ENCODE results near the gene ELAPOR1.

The ELAPOR1 gene

GRCh38 chr1:109133815-109134214 lies 19.9 kb downstream of the ELAPOR1 start:
- H3K4me3 ChIP-seq (ENCODE audit: low read depth, low read length): no peak overlapping the region
- in situ Hi-C loops (cut with HindIII; ENCODE audit: low sequenced_read_pairs): no loop called here
- DNase-seq (ENCODE audit: low read depth, low spot score): no peak
- TF ChIP-seq CTCF (IDR thresholded peaks at IDR 0.05; ENCODE audit: low read depth, low read length): no peak

- TF ChIP-seq CTCF (IDR thresholded peaks at IDR 0.05; ENCODE audit: low read depth, low read length): no peak
- in situ Hi-C loops (cut with HindIII; ENCODE audit: low sequenced_read_pairs): no loop called here
- no peak overlapping the region for H3K4me3 ChIP-seq (ENCODE audit: low read depth, low read length)
- DNase-seq (ENCODE audit: low read depth, low spot score): no peak
Observed at GRCh38 chr1:109134423-109134822, 20.5 kb downstream of the ELAPOR1 start.

- no peak overlapping the region for H3K4me3 ChIP-seq (ENCODE audit: low read depth, low read length)
- no peak for TF ChIP-seq CTCF (IDR thresholded peaks at IDR 0.05; ENCODE audit: low read depth, low read length)
- in situ Hi-C loops (cut with HindIII; ENCODE audit: low sequenced_read_pairs): no loop called here
- DNase-seq (ENCODE audit: low read depth, low spot score): no peak
Observed at GRCh38 chr1:109135940-109136339, 22.0 kb downstream of the ELAPOR1 start.

- no peak for TF ChIP-seq CTCF (IDR thresholded peaks at IDR 0.05; ENCODE audit: low read depth, low read length)
- DNase-seq (ENCODE audit: low read depth, low spot score): no peak
- in situ Hi-C loops (cut with HindIII; ENCODE audit: low sequenced_read_pairs): no loop called here
- H3K4me3 ChIP-seq (ENCODE audit: low read depth, low read length): no peak overlapping the region
Observed at GRCh38 chr1:109136766-109137165, 22.9 kb downstream of the ELAPOR1 start.

GRCh38 chr1:109137958-109138357 lies 24.0 kb downstream of the ELAPOR1 start:
- no peak overlapping the region for H3K4me3 ChIP-seq (ENCODE audit: low read depth, low read length)
- DNase-seq (ENCODE audit: low read depth, low spot score): no peak
- no peak for TF ChIP-seq CTCF (IDR thresholded peaks at IDR 0.05; ENCODE audit: low read depth, low read length)
- in situ Hi-C loops (cut with HindIII; ENCODE audit: low sequenced_read_pairs): no loop called here

GRCh38 chr1:109138358-109138757 lies 24.4 kb downstream of the ELAPOR1 start:
- in situ Hi-C loops (cut with HindIII; ENCODE audit: low sequenced_read_pairs): no loop called here
- no peak for TF ChIP-seq CTCF (IDR thresholded peaks at IDR 0.05; ENCODE audit: low read depth, low read length)
- no peak for DNase-seq (ENCODE audit: low read depth, low spot score)
- H3K4me3 ChIP-seq (ENCODE audit: low read depth, low read length): no peak overlapping the region

- no peak for TF ChIP-seq CTCF (IDR thresholded peaks at IDR 0.05; ENCODE audit: low read depth, low read length)
- in situ Hi-C loops (cut with HindIII; ENCODE audit: low sequenced_read_pairs): no loop called here
- no peak for DNase-seq (ENCODE audit: low read depth, low spot score)
- no peak overlapping the region for H3K4me3 ChIP-seq (ENCODE audit: low read depth, low read length)
Observed at GRCh38 chr1:109140392-109140791, 26.5 kb downstream of the ELAPOR1 start.

All from astrocyte of the spinal cord (primary cell).